ENCODE measurements around the gene KCNH1.

KCNH1 gene

GRCh38 chr1:210817385-210818275 lies 316.3 kb downstream of the KCNH1 start:
- TF ChIP-seq EZH2phosphoT487 (IDR thresholded peaks at IDR 0.05; ENCODE audit: low read depth): no peak
- no peak for TF ChIP-seq CTCF (IDR thresholded peaks at IDR 0.05; ENCODE audit: low read depth, low read length)
- Histone ChIP-seq H3K79me2 (ENCODE audit: low read length) (no peaks in the 10 kb centered on the region), H2AFZ (ENCODE audit: low read depth, low read length) (no peak overlapping the region), H3K4me2 (ENCODE audit: low read length) (no peak overlapping the region), H3K27ac (ENCODE audit: low read length) (no peak overlapping the region), H3K4me3 (ENCODE audit: low read length) (no peak overlapping the region), H3K27me3 (ENCODE audit: low read depth, low read length) (no peaks in the 10 kb centered on the region), H3K9ac (ENCODE audit: low read length) (no peak overlapping the region), H3K36me3 (replicated peaks; ENCODE audit: low read depth, low read length) (no peaks in the 10 kb centered on the region), H3K4me1 (ENCODE audit: low read length) (peaks cover 9% of the 10 kb centered on the region), H4K20me1 (ENCODE audit: insufficient read depth, low read length) (no peaks in the 10 kb centered on the region), H3K9me3 (ENCODE audit: insufficient read depth, low read length) (no peaks in the 10 kb centered on the region)

GRCh38 chr1:210815641-210816550 lies 318.1 kb downstream of the KCNH1 start:
- Histone ChIP-seq H3K4me1 (ENCODE audit: low read length) (peaks cover 9% of the 10 kb centered on the region), H4K20me1 (ENCODE audit: insufficient read depth, low read length) (no peaks in the 10 kb centered on the region), H3K27me3 (ENCODE audit: low read depth, low read length) (peaks cover 1% of the 10 kb centered on the region; the same call in 1 of the 2 replicates), H3K27ac (ENCODE audit: low read length) (no peak overlapping the region), H2AFZ (ENCODE audit: low read depth, low read length) (no peak overlapping the region), H3K9me3 (ENCODE audit: insufficient read depth, low read length) (no peaks in the 10 kb centered on the region), H3K36me3 (replicated peaks; ENCODE audit: low read depth, low read length) (no peaks in the 10 kb centered on the region), H3K79me2 (ENCODE audit: low read length) (no peaks in the 10 kb centered on the region), H3K4me2 (ENCODE audit: low read length) (no peak overlapping the region), H3K9ac (ENCODE audit: low read length) (no peak overlapping the region), H3K4me3 (ENCODE audit: low read length) (no peak overlapping the region)
- no peak for TF ChIP-seq CTCF (IDR thresholded peaks at IDR 0.05; ENCODE audit: low read depth, low read length)
- TF ChIP-seq EZH2phosphoT487 (IDR thresholded peaks at IDR 0.05; ENCODE audit: low read depth): no peak

- no peak overlapping the region for H3K9ac ChIP-seq (ENCODE audit: low read length)
- no peak for TF ChIP-seq CTCF (IDR thresholded peaks at IDR 0.05; ENCODE audit: low read depth, low read length)
- no peak for TF ChIP-seq EZH2phosphoT487 (IDR thresholded peaks at IDR 0.05; ENCODE audit: low read depth)
These were observed 319.4 kb downstream of the KCNH1 start for GRCh38 chr1:210814382-210815123.

More at GRCh38 chr1:210814382-210815123, 319.4 kb downstream of the KCNH1 start:
- Histone ChIP-seq H3K79me2 (ENCODE audit: low read length) (no peaks in the 10 kb centered on the region), H3K4me1 (ENCODE audit: low read length) (peaks cover 9% of the 10 kb centered on the region), H3K4me2 (ENCODE audit: low read length) (no peak overlapping the region), H3K27me3 (ENCODE audit: low read depth, low read length) (peaks cover 9% of the 10 kb centered on the region; the same call in 1 of the 2 replicates), H3K9me3 (ENCODE audit: insufficient read depth, low read length) (no peaks in the 10 kb centered on the region), H3K4me3 (ENCODE audit: low read length) (no peak overlapping the region), H4K20me1 (ENCODE audit: insufficient read depth, low read length) (no peaks in the 10 kb centered on the region), H2AFZ (ENCODE audit: low read depth, low read length) (no peak overlapping the region), H3K36me3 (replicated peaks; ENCODE audit: low read depth, low read length) (no peaks in the 10 kb centered on the region), H3K27ac (ENCODE audit: low read length) (no peak overlapping the region)

Data from OCI-LY3 (cell line).